Dendritic cell treated with granulocyte-macrophage colony-stimulating factor and Interleukin-4, amounts not matched to agents 40 ng/mL and 50 ng/mL, for 4 days (primary cell): Measurements from ENCODE around the gene CCER1.

Experiments
- H3K27ac Mint-ChIP-seq: one replicate; pipeline ENCODE4 v1.8.0; 2022; ENCODE audit warnings: mild to moderate bottlenecking, mixed read lengths
- H3K27me3 Mint-ChIP-seq: one replicate; pipeline ENCODE4 v1.8.0; 2022; ENCODE audit warnings: mild to moderate bottlenecking, mixed read lengths
- H3K36me3 Mint-ChIP-seq: one replicate; pipeline ENCODE4 v1.8.0; 2022; ENCODE audit warnings: low read depth, mixed read lengths
- H3K4me1 Mint-ChIP-seq: one replicate; pipeline ENCODE4 v1.8.0; 2022; ENCODE audit warnings: low read depth, mixed read lengths
- H3K4me3 Mint-ChIP-seq: one replicate; pipeline ENCODE4 v1.8.0; 2022; ENCODE audit warnings: mild to moderate bottlenecking, moderate library complexity, mixed read lengths
- H3K9me3 Mint-ChIP-seq: one replicate; pipeline ENCODE4 v1.8.0; 2022; ENCODE audit warnings: mixed read lengths
- intact Hi-C: fragments of 100-400 bp; cut with micrococcal nuclease; formaldehyde crosslinking; loops from one replicate; pipeline ENCODE4 v1.15.0; 2022

CCER1 gene

GRCh38 chr12:90979019-90979418 lies 24.0 kb upstream of the CCER1 start:
- no peaks in the 10 kb centered on the region for H3K4me1 Mint-ChIP-seq
- H3K36me3 Mint-ChIP-seq = no peaks in the 10 kb centered on the region
- H3K4me3 Mint-ChIP-seq = no peak overlapping the region
- H3K27ac Mint-ChIP-seq = no peak overlapping the region
- no peaks in the 10 kb centered on the region for H3K9me3 Mint-ChIP-seq
- intact Hi-C loops = loop anchor here (2.0 kb wide), 1 partner anchor 348 kb away; no protein-coding TSS in a partner anchor
- no peaks in the 10 kb centered on the region for H3K27me3 Mint-ChIP-seq

GRCh38 chr12:90978117-90978770 lies 23.3 kb upstream of the CCER1 start:
- no peak overlapping the region for H3K4me3 Mint-ChIP-seq

GRCh38 chr12:90977224-90977623 lies 22.2 kb upstream of the CCER1 start:
- Mint-ChIP-seq H3K4me3 (no peak overlapping the region), H3K4me1 (no peaks in the 10 kb centered on the region), H3K36me3 (no peaks in the 10 kb centered on the region), H3K27ac (no peak overlapping the region), H3K9me3 (no peaks in the 10 kb centered on the region), H3K27me3 (no peaks in the 10 kb centered on the region)
- intact Hi-C loops = no loop called here

More at GRCh38 chr12:90978117-90978770, 23.3 kb upstream of the CCER1 start:
- no peak overlapping the region for H3K27ac Mint-ChIP-seq
- H3K36me3 Mint-ChIP-seq = no peaks in the 10 kb centered on the region
- H3K27me3 Mint-ChIP-seq = no peaks in the 10 kb centered on the region
- intact Hi-C loops = loop anchor here (1.0 to 2.0 kb wide), 2 partner anchors 131 to 349 kb away; no protein-coding TSS in a partner anchor
- no peaks in the 10 kb centered on the region for H3K4me1 Mint-ChIP-seq
- H3K9me3 Mint-ChIP-seq = no peaks in the 10 kb centered on the region

- Mint-ChIP-seq H3K4me1 (no peaks in the 10 kb centered on the region), H3K36me3 (no peaks in the 10 kb centered on the region), H3K27me3 (no peaks in the 10 kb centered on the region), H3K27ac (no peak overlapping the region), H3K4me3 (no peak overlapping the region), H3K9me3 (no peaks in the 10 kb centered on the region)
- intact Hi-C loops = no loop called here
Observed at GRCh38 chr12:90974286-90974685, 19.3 kb upstream of the CCER1 start.

GRCh38 chr12:90972226-90972625 lies 17.2 kb upstream of the CCER1 start:
- intact Hi-C loops = no loop called here
- Mint-ChIP-seq H3K4me3 (no peak overlapping the region), H3K4me1 (no peaks in the 10 kb centered on the region), H3K36me3 (no peaks in the 10 kb centered on the region), H3K9me3 (no peaks in the 10 kb centered on the region), H3K27me3 (no peaks in the 10 kb centered on the region), H3K27ac (no peak overlapping the region)

- no peaks in the 10 kb centered on the region for H3K4me1 Mint-ChIP-seq
- no peak overlapping the region for H3K4me3 Mint-ChIP-seq
- intact Hi-C loops = no loop called here
- H3K27me3 Mint-ChIP-seq = no peaks in the 10 kb centered on the region
- no peak overlapping the region for H3K27ac Mint-ChIP-seq
- no peaks in the 10 kb centered on the region for H3K9me3 Mint-ChIP-seq
- H3K36me3 Mint-ChIP-seq = no peaks in the 10 kb centered on the region
Observed at GRCh38 chr12:90970911-90971310, 15.9 kb upstream of the CCER1 start.

GRCh38 chr12:90970471-90970870 lies 15.5 kb upstream of the CCER1 start:
- no peaks in the 10 kb centered on the region for H3K9me3 Mint-ChIP-seq
- no peak overlapping the region for H3K4me3 Mint-ChIP-seq
- no peaks in the 10 kb centered on the region for H3K27me3 Mint-ChIP-seq
- intact Hi-C loops = no loop called here
- H3K27ac Mint-ChIP-seq = no peak overlapping the region
- H3K4me1 Mint-ChIP-seq = no peaks in the 10 kb centered on the region
- no peaks in the 10 kb centered on the region for H3K36me3 Mint-ChIP-seq

GRCh38 chr12:90969851-90970250 lies 14.9 kb upstream of the CCER1 start:
- Mint-ChIP-seq H3K27me3 (no peaks in the 10 kb centered on the region), H3K4me3 (no peak overlapping the region)

GRCh38 chr12:90969346-90969745 lies 14.4 kb upstream of the CCER1 start:
- no peak overlapping the region for H3K4me3 Mint-ChIP-seq

More at GRCh38 chr12:90969851-90970250, 14.9 kb upstream of the CCER1 start:
- intact Hi-C loops = no loop called here
- no peaks in the 10 kb centered on the region for H3K36me3 Mint-ChIP-seq
- no peak overlapping the region for H3K27ac Mint-ChIP-seq
- H3K9me3 Mint-ChIP-seq = no peaks in the 10 kb centered on the region
- H3K4me1 Mint-ChIP-seq = no peaks in the 10 kb centered on the region

GRCh38 chr12:90965204-90965603 lies 10.2 kb upstream of the CCER1 start:
- Mint-ChIP-seq H3K9me3 (no peaks in the 10 kb centered on the region), H3K4me3 (no peak overlapping the region), H3K36me3 (no peaks in the 10 kb centered on the region), H3K27ac (no peak overlapping the region), H3K27me3 (no peaks in the 10 kb centered on the region), H3K4me1 (no peaks in the 10 kb centered on the region)
- intact Hi-C loops = no loop called here

More at GRCh38 chr12:90969346-90969745, 14.4 kb upstream of the CCER1 start:
- no peak overlapping the region for H3K27ac Mint-ChIP-seq
- no peaks in the 10 kb centered on the region for H3K9me3 Mint-ChIP-seq
- H3K36me3 Mint-ChIP-seq = no peaks in the 10 kb centered on the region
- H3K27me3 Mint-ChIP-seq = no peaks in the 10 kb centered on the region
- intact Hi-C loops = no loop called here
- no peaks in the 10 kb centered on the region for H3K4me1 Mint-ChIP-seq

- no peaks in the 10 kb centered on the region for H3K36me3 Mint-ChIP-seq
- H3K4me3 Mint-ChIP-seq = no peak overlapping the region
- no peaks in the 10 kb centered on the region for H3K4me1 Mint-ChIP-seq
- H3K9me3 Mint-ChIP-seq = no peaks in the 10 kb centered on the region
- intact Hi-C loops = no loop called here
- H3K27ac Mint-ChIP-seq = no peak overlapping the region
- H3K27me3 Mint-ChIP-seq = no peaks in the 10 kb centered on the region
Observed at GRCh38 chr12:90964616-90965015, 9.6 kb upstream of the CCER1 start.

GRCh38 chr12:90963946-90964345 lies 9.0 kb upstream of the CCER1 start:
- Mint-ChIP-seq H3K27me3 (no peaks in the 10 kb centered on the region), H3K36me3 (no peaks in the 10 kb centered on the region), H3K9me3 (no peaks in the 10 kb centered on the region), H3K4me3 (no peak overlapping the region), H3K4me1 (no peaks in the 10 kb centered on the region), H3K27ac (no peak overlapping the region)
- intact Hi-C loops = no loop called here

GRCh38 chr12:90961154-90961553 lies 6.2 kb upstream of the CCER1 start:
- H3K36me3 Mint-ChIP-seq = no peaks in the 10 kb centered on the region
- no peaks in the 10 kb centered on the region for H3K9me3 Mint-ChIP-seq
- intact Hi-C loops = no loop called here
- H3K27me3 Mint-ChIP-seq = no peaks in the 10 kb centered on the region
- no peaks in the 10 kb centered on the region for H3K4me1 Mint-ChIP-seq
- no peak overlapping the region for H3K4me3 Mint-ChIP-seq
- H3K27ac Mint-ChIP-seq = no peak overlapping the region

- Mint-ChIP-seq H3K9me3 (no peaks in the 10 kb centered on the region), H3K27ac (no peak overlapping the region), H3K36me3 (no peaks in the 10 kb centered on the region), H3K4me3 (no peak overlapping the region), H3K4me1 (no peaks in the 10 kb centered on the region), H3K27me3 (no peaks in the 10 kb centered on the region)
- intact Hi-C loops = no loop called here
Observed at GRCh38 chr12:90959538-90960139, 4.7 kb upstream of the CCER1 start.

- H3K9me3 Mint-ChIP-seq = peaks cover 6% of the 10 kb centered on the region
- no peaks in the 10 kb centered on the region for H3K36me3 Mint-ChIP-seq
- no peaks in the 10 kb centered on the region for H3K4me1 Mint-ChIP-seq
- intact Hi-C loops = no loop called here
- no peak overlapping the region for H3K4me3 Mint-ChIP-seq
- no peaks in the 10 kb centered on the region for H3K27me3 Mint-ChIP-seq
- no peak overlapping the region for H3K27ac Mint-ChIP-seq
Observed at GRCh38 chr12:90959032-90959431, 4.1 kb upstream of the CCER1 start.
